ENCODE results near the gene MIOS.
A peak's percentile ranks its signal among the peaks of the same experiment; 100 is the strongest.

The MIOS gene

DNA sequence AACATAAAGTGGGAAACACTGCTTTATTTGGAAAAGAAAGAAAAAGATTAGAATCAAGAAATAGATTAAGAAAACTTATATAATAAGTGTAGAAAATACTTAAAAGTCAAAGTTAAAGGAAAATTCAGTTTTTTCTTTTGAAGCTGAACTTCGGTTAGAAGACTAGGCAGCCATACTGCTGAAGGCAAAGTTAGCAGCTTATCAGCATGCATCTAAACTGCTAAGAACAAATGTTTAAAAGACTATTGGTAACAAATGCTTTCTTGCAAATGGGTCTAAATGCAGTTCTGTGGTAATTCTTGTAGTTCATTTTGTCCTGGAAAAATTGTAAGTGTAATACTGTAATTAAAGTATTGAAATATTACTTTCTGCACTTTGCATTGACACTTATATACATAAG lies 18.0 kb downstream of the MIOS start:
- no peak for DNase-seq (ENCODE audit: low spot score)

DNA sequence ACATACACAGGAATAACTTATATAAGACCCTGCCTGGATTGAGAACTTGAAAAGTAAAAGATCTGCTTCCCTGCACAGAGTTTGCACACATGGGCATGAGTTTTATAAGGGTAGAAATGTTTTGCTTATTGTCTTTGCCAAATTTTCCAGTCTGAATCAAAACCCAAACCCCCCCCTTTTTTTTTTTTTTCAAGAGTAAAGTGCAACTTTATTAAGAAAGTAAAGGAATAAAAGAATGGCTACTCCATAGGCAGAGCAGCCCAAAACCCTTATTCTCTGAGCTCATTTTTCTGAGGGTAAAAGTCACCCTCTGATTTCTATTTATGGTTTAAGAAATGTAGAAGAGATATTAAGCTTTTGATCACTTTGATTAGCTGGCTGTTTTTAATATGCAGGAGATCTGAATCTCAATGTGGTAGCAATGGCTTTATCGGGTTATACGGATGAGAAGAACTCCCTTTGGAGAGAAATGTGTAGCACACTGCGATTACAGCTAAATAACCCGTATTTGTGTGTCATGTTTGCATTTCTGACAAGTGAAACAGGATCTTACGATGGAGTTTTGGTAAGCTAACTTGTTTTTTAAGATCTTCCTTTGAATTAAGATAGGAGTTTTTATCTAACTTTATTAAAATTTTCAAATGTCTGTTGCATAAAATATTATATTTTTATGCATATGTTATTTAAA lies 18.7 kb downstream of the MIOS start:
- DNase-seq (ENCODE audit: low spot score): no peak

DNA sequence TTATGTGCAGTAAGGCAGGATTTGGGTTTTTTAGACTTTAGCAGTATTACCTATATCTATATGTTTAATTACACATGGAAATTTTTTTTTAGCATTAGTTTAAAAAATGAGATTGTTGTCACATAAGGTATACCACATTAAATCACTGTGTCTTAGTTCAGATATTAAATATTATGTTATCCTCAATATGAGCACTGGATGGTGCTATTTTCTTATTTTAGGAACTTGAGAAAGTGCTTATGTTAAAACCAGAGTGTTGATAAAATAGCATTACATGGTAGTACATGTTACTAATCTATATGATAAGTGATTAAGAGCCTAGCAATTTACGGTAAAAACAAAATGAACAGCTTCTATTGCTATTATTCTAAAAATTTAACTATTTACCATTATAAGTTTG lies 28.8 kb downstream of the MIOS start:
- DNase-seq (ENCODE audit: low spot score): peak; percentile 54

DNA sequence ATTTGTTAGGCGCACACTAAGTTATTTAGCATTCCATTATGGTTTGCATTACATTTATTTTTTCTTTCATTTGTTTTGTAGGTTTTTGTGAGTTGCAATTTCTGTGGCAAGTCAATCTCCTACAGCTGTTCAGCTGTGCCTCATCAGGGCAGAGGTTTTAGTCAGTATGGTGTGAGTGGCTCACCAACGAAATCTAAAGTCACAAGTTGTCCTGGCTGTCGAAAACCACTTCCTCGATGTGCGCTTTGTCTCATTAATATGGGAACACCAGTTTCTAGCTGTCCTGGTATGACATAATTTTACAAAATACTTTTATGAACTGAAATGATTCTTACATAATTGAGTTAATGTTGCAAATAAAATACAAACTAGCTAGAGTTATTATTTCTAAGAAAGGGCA lies 29.5 kb downstream of the MIOS start:
- DNase-seq (ENCODE audit: low spot score): no peak

DNA sequence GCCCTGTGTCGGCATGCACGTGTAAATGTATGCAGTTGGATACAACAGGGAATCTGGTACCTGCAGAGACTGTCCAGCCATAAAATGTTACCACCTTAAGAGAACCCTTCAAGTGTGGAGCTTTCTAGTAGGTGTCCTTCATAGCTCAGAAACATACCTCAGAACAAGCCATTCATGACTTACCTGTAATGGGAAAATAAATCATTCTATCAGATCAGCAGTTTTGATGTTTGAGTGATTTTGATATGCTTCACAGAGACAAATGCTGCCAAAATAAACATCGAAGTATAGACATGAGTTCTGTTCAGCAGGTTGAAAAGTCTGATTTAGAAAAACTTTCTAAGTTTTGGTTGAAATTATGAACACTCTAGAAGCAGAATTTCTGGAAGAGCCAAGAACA lies 40.3 kb downstream of the MIOS start:
- no peak for DNase-seq (ENCODE audit: low spot score)

DNA sequence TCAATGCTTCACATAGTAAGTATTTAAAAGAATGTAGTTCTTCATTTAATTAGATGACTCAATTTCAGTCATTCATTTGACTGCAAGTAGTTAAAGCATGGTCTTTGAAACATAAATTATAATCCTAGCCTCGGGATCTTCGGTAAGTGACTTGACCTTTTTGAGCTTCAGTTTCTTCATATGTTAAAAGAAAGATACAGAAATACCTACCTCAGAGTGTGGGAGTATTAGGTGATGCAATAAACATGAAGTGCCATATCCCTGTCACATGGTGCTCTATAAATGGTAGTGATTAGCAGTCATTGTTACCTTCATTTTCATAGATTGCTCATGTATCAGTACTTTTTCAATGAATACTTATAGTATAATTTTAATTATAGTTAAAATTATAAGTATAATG lies 42.6 kb downstream of the MIOS start:
- no peak for DNase-seq (ENCODE audit: low spot score)

DNA sequence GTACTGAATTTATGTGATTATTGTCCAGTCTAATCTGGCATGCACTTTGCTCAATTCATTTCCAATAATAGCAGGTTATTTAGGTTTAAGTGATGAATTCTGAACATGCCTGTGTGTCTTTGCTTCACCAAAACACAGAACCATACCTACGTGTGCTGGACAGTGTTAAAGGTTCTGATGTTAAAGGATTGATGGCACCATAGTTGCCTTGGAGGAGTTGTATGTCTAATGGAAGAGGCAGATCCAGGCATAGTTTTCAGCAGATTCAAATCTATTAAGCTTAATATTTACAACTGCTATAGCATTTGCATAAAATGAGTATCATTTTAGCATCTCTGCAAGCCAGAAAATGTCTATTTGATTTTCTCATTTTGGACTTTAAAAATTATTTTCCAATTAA lies 45.8 kb downstream of the MIOS start:
- no peak for DNase-seq (ENCODE audit: low spot score)

DNA sequence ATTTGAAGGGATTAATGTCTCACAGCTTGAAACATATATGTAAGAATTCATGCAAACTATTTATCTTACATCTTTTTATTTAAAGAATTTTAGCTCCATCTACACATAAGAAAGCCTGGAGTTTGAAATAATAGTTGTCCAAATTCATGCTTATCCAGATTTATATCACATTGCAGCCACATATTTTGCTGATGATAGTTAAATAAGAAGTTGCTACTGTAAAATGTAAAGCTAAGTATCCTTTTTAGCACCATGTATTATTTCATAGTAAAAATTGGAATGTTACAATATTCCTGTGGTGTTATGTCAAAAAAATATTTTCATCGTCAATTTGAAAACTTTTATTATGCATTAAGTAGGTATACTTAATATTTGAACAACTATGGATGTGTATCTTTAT lies 46.5 kb downstream of the MIOS start:
- no peak for DNase-seq (ENCODE audit: low spot score)

DNA sequence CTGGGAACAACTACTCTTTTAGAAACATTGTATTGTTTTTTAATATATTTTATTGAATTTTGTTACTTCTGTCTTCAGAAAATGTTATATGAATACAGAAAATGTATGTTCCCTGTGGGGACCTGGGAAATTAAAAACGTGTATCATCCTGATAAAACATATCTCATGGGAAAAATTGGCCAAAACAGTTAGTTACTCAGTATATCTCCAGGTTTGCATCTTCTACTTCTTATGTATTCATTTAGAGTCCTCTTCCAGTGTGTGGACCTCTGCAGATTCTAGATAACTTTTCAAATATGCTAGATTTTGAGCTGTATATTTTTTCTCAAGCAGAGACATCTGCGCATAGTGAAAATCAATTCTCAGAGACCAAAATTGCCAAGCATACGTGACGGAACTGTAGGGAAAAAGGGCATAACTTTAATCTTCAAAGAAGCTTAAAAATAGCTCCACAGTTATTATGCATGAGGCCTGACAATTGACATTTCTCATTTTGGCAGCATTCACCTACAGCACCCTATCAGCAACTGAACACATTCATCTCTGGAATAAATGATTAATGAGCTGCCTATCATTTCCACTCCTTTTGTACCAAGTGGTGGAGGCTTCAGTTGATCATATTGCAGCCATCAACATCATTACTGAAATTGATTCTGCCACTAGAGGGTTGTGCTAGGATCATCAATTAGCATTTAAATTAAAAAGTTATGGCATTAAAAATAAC lies 47.5 kb downstream of the MIOS start:
- DNase-seq (ENCODE audit: low spot score): no peak

DNA sequence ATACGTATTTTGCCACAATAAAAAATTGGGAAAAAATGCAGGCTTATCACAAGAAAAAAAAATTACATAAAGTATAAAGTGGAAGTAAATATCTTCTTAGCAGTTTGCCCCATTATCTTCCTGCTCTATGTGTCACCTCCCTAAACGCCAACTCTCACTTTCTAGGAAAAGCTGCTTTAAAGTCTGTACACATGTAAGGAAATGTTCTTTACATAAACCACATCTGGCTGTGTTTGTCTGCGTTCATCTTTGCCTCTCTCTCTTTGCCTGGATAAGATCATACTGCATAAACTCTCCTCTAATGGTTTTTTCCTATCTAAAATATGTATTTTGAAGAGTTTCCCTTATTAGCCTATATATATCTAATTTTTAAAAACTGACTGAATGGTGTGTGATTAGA lies 50.9 kb downstream of the MIOS start:
- no peak for DNase-seq (ENCODE audit: low spot score)

DNA sequence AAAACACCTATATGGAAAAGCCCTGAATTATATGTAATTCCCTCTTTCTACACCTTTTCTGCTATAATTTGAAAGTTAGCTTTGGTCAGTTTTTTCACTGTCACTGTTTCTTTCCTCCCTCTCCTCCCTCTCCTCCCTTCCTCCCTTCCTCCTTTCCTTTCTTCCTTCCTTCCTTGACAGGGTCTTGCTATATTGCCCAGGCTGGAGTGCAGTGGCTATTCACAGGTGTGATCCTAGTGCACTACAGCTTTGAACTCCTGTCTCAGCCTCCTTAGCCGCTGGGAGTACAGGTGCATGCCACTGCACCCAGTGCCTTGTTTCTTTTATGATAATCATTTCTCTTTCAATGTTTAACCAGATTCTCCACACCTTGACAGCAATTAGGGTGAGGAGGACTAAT lies 51.7 kb downstream of the MIOS start:
- DNase-seq (ENCODE audit: low spot score): no peak

DNA sequence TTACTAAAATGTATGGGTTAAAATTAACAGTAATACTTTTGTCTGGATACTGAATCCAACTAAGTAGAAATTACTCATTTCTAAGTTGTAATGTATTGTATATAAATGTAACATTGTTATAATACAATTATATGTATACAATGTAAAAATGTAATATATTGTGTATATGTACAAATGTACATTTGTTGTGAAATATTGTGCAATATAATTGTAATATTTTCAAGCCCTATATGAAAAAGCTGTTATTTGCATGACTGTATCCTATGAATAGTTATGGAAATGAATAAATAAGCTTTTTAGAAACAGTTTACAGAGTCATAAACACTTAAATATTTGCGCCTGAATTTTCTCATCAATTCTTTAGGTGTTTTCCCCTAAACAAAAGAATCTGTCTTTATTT lies 53.6 kb downstream of the MIOS start:
- no peak for DNase-seq (ENCODE audit: low spot score)

DNA sequence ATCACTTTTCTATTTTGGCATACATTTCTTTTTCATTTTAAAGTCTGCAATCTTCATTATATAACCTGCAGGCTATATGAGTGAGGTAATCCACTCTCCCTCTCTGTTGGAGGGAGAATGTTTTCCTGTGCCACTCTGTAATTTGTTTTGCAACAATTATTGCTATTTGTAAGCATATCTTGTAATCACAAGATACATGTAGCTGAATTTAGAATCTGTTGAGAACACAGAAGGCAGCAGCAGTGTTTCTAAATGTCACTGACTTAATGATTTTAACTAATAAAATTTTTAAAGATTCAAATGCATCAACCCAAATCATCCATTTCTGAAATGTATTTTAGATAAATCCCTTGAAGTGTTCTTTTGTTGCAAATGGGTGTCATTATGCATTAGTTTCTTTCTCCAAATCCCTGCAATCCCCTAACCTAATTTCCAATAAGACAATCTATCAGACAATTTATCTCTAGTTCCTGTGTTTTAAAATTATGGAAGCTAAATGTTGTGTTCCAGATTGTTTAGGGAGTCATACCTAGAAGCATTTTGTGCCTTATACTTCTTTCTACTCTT lies 54.0 kb downstream of the MIOS start:
- no peak for DNase-seq (ENCODE audit: low spot score)

DNA sequence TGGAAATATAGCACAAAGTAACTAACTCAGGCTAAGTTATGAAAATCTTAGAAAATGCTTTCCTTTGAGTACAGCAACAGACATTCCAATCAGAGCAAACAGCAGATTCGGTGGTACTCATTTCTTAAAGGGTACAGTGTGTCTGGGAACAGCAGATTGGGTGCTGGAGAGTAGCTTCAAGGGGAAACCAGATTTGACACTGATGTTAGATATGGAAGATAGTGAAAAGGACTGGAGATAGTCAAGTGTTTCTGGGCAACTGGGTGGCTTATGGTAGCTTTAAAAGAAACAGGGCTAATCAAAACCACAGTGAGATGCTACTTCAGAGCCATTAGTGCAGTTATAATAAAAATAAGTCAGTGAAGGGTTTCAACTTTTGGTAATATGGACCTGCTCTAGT lies 61.8 kb downstream of the MIOS start:
- DNase-seq (ENCODE audit: low spot score): no peak

DNA sequence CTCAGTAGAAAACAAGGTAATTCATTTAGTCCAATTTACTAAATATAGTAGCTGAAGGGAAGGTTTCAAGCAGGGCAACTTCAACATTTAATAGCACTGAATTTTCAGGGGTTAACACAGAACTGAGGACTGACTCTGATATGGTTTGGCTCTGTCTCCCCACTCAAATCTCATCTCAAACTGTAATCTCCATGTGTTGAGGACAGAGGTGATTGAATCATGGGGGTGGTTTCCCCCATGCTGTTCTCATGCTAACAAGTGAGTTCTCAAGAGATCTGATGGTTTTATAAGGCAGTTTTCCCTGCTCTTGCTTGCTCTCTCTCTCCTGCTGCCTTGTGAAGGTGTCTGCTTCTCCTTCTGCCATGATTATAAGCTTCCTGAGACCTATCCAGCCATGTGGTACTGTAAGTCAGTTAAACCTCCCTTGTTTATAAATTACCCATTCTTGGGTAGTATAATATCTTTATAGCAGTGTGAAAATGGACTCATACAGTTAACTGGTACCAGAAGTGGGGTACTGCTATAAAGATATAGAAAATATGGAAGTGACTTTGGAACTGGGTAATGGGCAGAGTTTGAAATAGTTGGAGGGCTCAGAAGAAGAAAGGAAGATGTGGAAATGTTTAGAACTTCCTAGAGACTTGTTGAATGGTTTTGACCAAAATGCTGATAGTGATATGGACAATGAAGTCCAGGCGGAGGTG lies 64.1 kb downstream of the MIOS start:
- no peak for DNase-seq (ENCODE audit: low spot score)

DNA sequence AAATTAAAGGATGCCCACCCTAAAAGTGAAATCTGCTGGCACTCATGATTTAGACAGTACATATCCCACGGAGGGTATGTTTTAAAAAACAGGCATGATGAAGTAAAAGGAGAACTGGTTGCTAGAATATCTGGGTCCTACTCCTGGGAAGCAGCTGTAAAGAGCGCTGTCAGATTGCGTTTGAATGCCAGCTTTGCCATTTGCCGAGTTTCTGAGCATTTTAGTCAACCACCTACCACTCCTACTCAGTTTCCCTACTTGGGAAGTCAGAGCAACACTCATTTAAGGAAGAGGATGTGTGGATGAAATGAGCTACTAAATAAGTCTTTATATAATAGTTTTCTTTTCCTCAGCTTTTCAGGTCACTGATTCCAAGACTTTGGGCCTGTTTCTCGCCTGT lies 72.7 kb downstream of the MIOS start:
- peak; percentile 1 for DNase-seq (ENCODE audit: low spot score)

DNA sequence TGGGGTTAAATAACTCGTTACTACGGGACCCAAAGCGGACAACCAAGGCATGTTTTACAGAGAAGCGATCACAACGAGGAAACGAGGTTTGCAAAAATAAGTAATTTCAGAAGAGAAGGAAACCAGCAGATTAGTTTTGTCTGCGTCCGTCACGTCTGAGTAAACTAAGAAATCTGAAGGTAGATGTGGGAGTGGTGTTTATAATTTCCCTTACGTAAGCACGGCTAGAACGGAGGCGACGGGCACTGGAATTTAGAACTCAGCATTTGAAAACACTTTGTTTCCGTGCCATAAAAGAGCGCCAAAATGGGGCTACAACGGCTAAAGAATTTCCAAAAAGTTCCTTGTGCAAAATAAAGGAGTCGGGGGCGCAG lies 73.2 kb downstream of the MIOS start:
- DNase-seq (ENCODE audit: low spot score): peak; percentile 10

DNA sequence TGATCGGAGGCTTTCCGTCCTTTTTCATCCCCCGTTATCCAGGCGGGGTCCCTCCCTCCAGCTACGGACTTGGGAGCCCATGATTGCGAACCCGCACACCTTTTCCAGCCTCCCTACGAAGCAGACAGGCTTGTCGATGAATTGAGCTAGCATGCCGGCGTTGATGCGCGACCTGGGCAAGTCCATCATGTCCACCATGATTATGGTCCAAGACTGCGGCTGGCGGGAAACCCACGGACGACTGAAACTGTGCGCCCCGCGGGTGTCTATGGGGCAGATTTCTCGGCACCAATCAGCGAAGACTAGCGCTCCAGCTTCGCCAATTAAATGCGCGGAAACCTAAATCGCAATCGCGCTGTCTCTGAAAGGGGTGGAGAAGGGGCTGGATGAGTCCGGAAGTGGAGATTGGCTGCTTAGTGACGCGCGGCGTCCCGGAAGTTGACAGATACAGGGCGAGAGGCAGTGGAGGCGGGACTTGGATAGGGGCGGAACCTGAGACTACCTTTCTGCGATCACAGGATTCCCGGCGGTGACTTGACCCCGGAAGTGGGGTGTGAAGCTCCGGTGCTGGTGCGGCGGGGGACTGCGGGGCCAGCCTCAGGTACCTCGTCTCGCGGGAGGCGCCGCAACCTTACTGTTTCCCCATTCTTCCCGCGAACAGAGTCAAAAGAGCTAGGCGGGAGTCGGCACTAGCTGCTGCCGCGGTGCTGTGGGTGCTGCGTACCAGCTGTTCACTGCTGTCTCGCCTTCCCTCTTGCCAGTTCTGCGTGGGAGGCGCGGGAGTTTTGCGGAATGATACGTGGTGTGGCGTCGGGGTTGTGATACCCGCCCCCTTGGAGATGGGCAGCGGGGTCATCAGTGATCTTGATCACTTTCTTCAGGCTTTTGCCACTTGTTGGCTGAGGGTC lies 73.8 kb downstream of the MIOS start, which contains the start of gene UMAD1:
UMAD1 (plus strand) TSS at position 532 of the 908 bp plus-strand sequence. CDS start 32,620 bp downstream, outside the sequence.
- DNase-seq (ENCODE audit: low spot score): peak; percentile 96

DNA sequence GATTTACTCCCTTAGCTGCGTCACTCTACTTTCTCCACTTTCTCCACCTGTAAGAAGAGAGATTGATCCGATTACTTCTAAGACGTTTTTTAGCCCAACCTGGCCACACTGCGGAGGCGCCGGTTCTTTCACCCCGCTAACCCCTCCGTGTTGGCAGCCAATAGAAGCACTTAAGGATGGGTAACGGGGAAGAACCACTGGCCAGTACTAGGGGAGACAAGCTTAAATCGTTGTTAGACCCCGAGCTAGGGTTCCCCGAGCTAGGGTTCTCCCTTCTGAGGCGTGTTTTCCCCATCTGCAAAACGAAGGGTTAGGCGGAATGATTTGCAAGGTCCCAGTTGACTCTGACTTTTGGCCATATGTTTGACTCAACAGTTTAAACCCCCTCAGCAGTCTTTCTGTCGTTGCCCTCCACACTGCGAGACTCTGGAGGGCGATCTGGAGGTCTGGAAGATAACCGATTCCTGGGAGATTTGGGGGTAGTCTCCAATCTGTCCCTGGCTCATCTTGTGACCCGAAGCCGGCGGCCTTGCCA lies 74.5 kb downstream of the MIOS start:
- DNase-seq (ENCODE audit: low spot score): peak; percentile 20

DNA sequence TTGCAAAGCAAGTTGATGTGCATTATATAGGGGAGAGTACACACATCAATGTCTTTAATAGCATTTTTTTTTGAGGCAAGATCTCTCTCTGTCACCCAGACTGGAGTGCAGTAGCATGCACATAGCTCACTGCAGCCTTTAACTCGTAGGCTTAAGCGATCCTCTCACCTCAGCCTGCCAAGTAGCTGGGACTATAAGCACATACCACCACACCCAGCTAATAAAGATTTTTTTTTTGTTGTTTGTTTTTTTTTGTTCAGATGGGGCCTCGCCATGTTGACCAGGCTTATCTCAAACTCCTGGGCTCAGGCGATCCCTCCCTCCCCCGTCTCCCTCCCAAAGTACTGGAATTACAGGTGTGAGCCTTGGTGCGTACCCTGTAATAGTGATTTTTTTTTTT lies 75.4 kb downstream of the MIOS start:
- DNase-seq (ENCODE audit: low spot score): no peak

DNA sequence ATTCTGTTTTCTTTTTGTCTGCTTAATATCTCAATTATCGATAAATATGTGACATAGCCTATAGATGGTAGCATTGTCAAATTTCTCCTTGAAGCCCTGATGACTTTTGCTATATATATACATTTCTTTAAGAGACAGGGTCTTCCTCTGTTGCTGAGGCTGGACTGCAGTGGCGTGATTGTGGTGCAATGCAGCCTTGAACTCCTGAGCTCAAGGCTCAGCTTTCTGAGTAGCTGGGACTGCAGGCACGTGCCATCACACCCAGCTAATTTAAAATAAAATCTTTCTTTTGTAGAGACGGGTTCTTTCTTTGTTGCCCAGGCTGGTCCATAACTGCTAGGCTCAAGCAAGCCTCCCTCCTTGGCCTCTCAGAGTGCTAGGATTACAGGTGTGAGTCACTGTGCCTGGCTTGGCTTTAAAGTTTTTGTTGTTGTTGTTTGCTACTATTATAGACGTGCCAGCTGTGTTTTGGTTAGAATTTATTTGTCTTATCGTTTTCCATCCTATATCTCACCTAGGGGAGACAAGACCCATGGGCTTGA lies 80.9 kb downstream of the MIOS start:
- DNase-seq (ENCODE audit: low spot score): no peak
